ENCODE data around the gene HEXD. TPM values are rescaled to one million over a fixed set of nuclear protein-coding genes. Genes with fewer than 3 reads are reported as not detected.

The HEXD gene
- total and polyA plus RNA-seq, 2 experiments from 2014 or later, result 5.7 to 5.9 TPM

DNA sequence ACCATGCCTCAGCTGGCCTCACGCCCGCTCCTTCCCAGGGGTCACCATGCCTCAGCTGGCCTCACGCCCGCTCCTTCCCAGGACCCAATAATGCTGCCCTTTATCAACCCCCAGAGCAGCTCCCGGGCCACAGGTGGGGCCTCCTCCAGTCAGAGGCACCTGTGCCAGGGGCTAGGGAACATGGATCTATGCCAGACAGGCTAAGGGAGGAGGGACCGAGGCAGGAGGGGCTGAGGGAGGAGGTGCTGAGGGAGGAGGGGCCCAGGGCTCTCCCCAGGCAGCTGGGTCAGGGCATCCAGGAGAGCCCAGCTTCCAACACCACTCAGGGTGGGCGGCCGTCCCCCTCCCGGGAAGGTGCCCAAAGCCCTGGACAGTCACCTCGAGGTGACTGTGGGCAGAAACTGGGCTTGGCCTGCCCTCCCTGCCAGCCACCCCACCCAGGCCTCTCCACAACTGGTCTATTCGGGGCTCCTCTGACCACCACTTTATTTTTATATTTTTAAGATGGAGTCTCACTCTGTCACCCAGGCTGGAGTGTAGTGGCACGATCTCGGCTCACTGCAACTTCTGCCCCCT is 27.2 kb upstream of the HEXD start:
- no peaks in the 10 kb centered on the region for H3F3A ChIP-seq (ENCODE audit: insufficient read depth)
- no peaks in the 10 kb centered on the region for H3K79me2 ChIP-seq (ENCODE audit: insufficient read depth)
- no peak for DNase-seq
- H3K9me3 ChIP-seq (ENCODE audit: low read depth), result no peaks in the 10 kb centered on the region
- no peak overlapping the region for H3K4me3 ChIP-seq
- TF ChIP-seq EZH2phosphoT487 (IDR thresholded peaks at IDR 0.05; ENCODE audit: insufficient read depth, low read depth), result no peak
- H3K4me1 ChIP-seq (ENCODE audit: insufficient read depth), result no peaks in the 10 kb centered on the region
- H4K20me1 ChIP-seq (ENCODE audit: insufficient read depth), result no peaks in the 10 kb centered on the region
- H3K9ac ChIP-seq, result no peak overlapping the region
- no peak overlapping the region for H3K27ac ChIP-seq
- no peak overlapping the region for H3K4me2 ChIP-seq (ENCODE audit: unreplicated experiment)
- H3K36me3 ChIP-seq (ENCODE audit: low read depth), result no peaks in the 10 kb centered on the region
- H3K27me3 ChIP-seq (replicated peaks; ENCODE audit: insufficient read depth), result peaks cover 6% of the 10 kb centered on the region; the same call in 1 of the 2 replicates
- WGBS, 2 experiments (ENCODE audit: low coverage in 1 of 2, low lambda C conversion rate in 2 of 2, missing lambda C conversion rate in 2 of 2), result 82 to 87% methylated on average over 7 to 13 of the region's 13 CpGs
- in situ Hi-C loops (cut with MboI), result no loop called here
- H2AFZ ChIP-seq, result no peak overlapping the region
- no peaks in the 10 kb centered on the region for H3K9me2 ChIP-seq (ENCODE audit: insufficient read depth)

- in situ Hi-C loops (cut with MboI), result no loop called here
- no peaks in the 10 kb centered on the region for H3K9me3 ChIP-seq (ENCODE audit: low read depth)
- 95 to 96% methylated on average over 18 to 23 of the region's 23 CpGs for WGBS, 2 experiments (ENCODE audit: low coverage in 1 of 2, low lambda C conversion rate in 2 of 2, missing lambda C conversion rate in 2 of 2)
Observed at GRCh38 chr17:82391496-82392066, 26.6 kb upstream of the HEXD start.

DNA sequence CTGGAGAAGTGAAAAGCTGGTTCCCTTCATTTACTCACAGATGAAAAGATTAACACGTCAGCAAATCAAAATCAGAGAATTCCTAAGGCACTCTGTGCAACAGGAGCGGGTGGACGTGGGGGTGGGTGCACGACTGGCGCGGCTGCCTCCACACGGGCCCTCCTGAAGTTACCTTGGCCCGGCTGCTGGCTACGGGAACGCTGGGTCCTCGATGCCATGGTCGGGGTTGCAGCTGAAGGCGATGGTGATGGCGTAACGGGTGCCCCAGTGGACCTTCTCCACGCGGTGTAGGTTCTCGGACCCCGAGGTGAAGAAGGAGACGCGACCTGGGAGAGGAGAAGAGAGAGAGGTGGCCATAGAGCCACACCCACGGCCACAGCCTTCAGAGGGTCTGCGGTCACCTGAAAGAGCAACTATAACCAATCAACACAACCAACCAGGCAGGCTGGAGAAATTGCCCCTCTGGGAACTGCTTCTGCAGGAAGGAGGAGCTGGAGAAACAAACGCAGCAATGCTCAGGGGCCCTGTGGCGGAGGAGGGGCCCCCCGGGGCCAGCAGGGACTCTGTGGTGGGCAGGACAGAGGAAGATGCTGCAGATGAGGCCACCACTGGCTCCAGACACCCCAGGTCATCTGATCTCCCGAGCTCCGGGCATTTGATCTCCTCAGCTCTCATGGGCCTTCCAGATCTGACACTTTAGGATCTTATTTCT is 25.8 kb upstream of the HEXD start:
- H3K27me3 ChIP-seq (replicated peaks; ENCODE audit: insufficient read depth), result peaks cover 4% of the 10 kb centered on the region; the same call in 1 of the 2 replicates
- WGBS, 2 experiments (ENCODE audit: low coverage in 1 of 2, low lambda C conversion rate in 2 of 2, missing lambda C conversion rate in 2 of 2), result 93% methylated on average over 28 of the region's 28 CpGs

More at GRCh38 chr17:82391496-82392066, 26.6 kb upstream of the HEXD start:
- 0 out of 2 replicates have a peak, but pooled peaks cover 4% of the 10 kb centered on the region for H3K4me1 ChIP-seq (ENCODE audit: insufficient read depth)
- TF ChIP-seq EZH2 (IDR thresholded peaks at IDR 0.05; ENCODE audit: insufficient read depth, poor library complexity, severe bottlenecking), result no peak
- TF ChIP-seq EZH2phosphoT487 (IDR thresholded peaks at IDR 0.05; ENCODE audit: insufficient read depth, low read depth), result no peak
- H3K36me3 ChIP-seq (ENCODE audit: low read depth), result no peaks in the 10 kb centered on the region
- no peaks in the 10 kb centered on the region for H3K9me2 ChIP-seq (ENCODE audit: insufficient read depth)
- peaks cover 4% of the 10 kb centered on the region; the same call in 1 of the 2 replicates for H3K27me3 ChIP-seq (replicated peaks; ENCODE audit: insufficient read depth)
- no peaks in the 10 kb centered on the region for H4K20me1 ChIP-seq (ENCODE audit: insufficient read depth)
- H3K4me2 ChIP-seq (ENCODE audit: unreplicated experiment), result no peak overlapping the region
- H3K79me2 ChIP-seq (ENCODE audit: insufficient read depth), result no peaks in the 10 kb centered on the region
- no peak overlapping the region for H2AFZ ChIP-seq
- H3K27ac ChIP-seq, result no peak overlapping the region
- no peak overlapping the region for H3K9ac ChIP-seq
- no peak overlapping the region for H3K4me3 ChIP-seq
- no peaks in the 10 kb centered on the region for H3F3A ChIP-seq (ENCODE audit: insufficient read depth)
- DNase-seq, result no peak

GRCh38 chr17:82392941-82393340 is 25.2 kb upstream of the HEXD start:
- 91 to 96% methylated on average over 15 of the region's 15 CpGs for WGBS, 2 experiments (ENCODE audit: low coverage in 1 of 2, low lambda C conversion rate in 2 of 2, missing lambda C conversion rate in 2 of 2)
- no peak overlapping the region for H3K4me3 ChIP-seq
- no peaks in the 10 kb centered on the region for H3K9me2 ChIP-seq (ENCODE audit: insufficient read depth)
- H3K36me3 ChIP-seq (ENCODE audit: low read depth), result no peaks in the 10 kb centered on the region
- peaks cover 9% of the 10 kb centered on the region for H3K4me1 ChIP-seq (ENCODE audit: insufficient read depth)
- no peak overlapping the region for H2AFZ ChIP-seq
- H3K79me2 ChIP-seq (ENCODE audit: insufficient read depth), result no peaks in the 10 kb centered on the region
- H3K9me3 ChIP-seq (ENCODE audit: low read depth), result no peaks in the 10 kb centered on the region
- peaks cover 4% of the 10 kb centered on the region for H3F3A ChIP-seq (ENCODE audit: insufficient read depth)
- no peak overlapping the region for H3K27ac ChIP-seq
- no peak overlapping the region for H3K9ac ChIP-seq
- no peaks in the 10 kb centered on the region for H3K27me3 ChIP-seq (replicated peaks; ENCODE audit: insufficient read depth)
- no peak overlapping the region for H3K4me2 ChIP-seq (ENCODE audit: unreplicated experiment)
- no peaks in the 10 kb centered on the region for H4K20me1 ChIP-seq (ENCODE audit: insufficient read depth)
- no peak for DNase-seq
- in situ Hi-C loops (cut with MboI), result no loop called here
- TF ChIP-seq EZH2 (IDR thresholded peaks at IDR 0.05; ENCODE audit: insufficient read depth, poor library complexity, severe bottlenecking), result no peak
- TF ChIP-seq EZH2phosphoT487 (IDR thresholded peaks at IDR 0.05; ENCODE audit: insufficient read depth, low read depth), result no peak

More for the DNA sequence above, 25.8 kb upstream of the HEXD start:
- Histone ChIP-seq H3K9ac (no peak overlapping the region), H3K4me1 (ENCODE audit: insufficient read depth) (peaks cover 9% of the 10 kb centered on the region), H3F3A (ENCODE audit: insufficient read depth) (peaks cover 4% of the 10 kb centered on the region), H3K4me3 (no peak overlapping the region), H3K79me2 (ENCODE audit: insufficient read depth) (no peaks in the 10 kb centered on the region), H3K36me3 (ENCODE audit: low read depth) (no peaks in the 10 kb centered on the region), H3K9me2 (ENCODE audit: insufficient read depth) (no peaks in the 10 kb centered on the region), H3K9me3 (ENCODE audit: low read depth) (no peaks in the 10 kb centered on the region), H2AFZ (no peak overlapping the region), H4K20me1 (ENCODE audit: insufficient read depth) (no peaks in the 10 kb centered on the region), H3K27ac (no peak overlapping the region), H3K4me2 (ENCODE audit: unreplicated experiment) (no peak overlapping the region)
- in situ Hi-C loops (cut with MboI), result no loop called here
- no peak for DNase-seq
- TF ChIP-seq EZH2phosphoT487 (IDR thresholded peaks at IDR 0.05; ENCODE audit: insufficient read depth, low read depth) (no peak), EZH2 (IDR thresholded peaks at IDR 0.05; ENCODE audit: insufficient read depth, poor library complexity, severe bottlenecking) (no peak)
